B cell (primary cell): ENCODE data around the gene NRXN2. TPM values are rescaled to one million over a fixed set of nuclear protein-coding genes. Genes with fewer than 3 reads are reported as not detected.

Source experiments
- ATAC-seq: fragments of 200-7000 bp; cut with Tn5 transposase; one replicate; pipeline ENCODE4 v1.10.0; 2021; ENCODE audit warnings: low read depth, mild to moderate bottlenecking, moderate number of reproducible peaks, moderate library complexity
- CTCF ChIA-PET: fragments of 350-600 bp; sonication (Branson Sonifier 250); formaldehyde crosslinking; loops from one replicate; lab custom pipeline; 2021; ENCODE audit warnings: antibody characterized with exemption, inconsistent platforms; lab: Charles Lee
- POLR2A ChIA-PET: fragments of 350-600 bp; sonication (Branson Sonifier 250); formaldehyde crosslinking; loops from one replicate; lab custom pipeline; 2021; ENCODE audit warnings: antibody characterized with exemption; lab: Charles Lee
- DNase-seq: peaks from one replicate; pipeline ENCODE4 v3.0.0; 2013
- H2AFZ ChIP-seq: 2 replicates; pipeline ENCODE4 v1.6.1; 2012; ENCODE audit warnings: mild to moderate bottlenecking, low read depth, low read length; ENCODE audit not compliant: insufficient read depth, poor library complexity, severe bottlenecking
- H3K27ac ChIP-seq, 2 donors: 1 replicate in 1 of 2; 2 replicates in 1 of 2; pipeline ENCODE4 v1.5.1; 2012 to 2013; ENCODE audit warnings: low read length in 2 of 2, mild to moderate bottlenecking in 2 of 2, moderate library complexity in 1 of 2
- H3K27me3 ChIP-seq, 4 experiments: fragments of 200-600 bp in 1 of 4; sonication (generic) in 1 of 4; replicated peaks in 1 of 4; 1 replicate in 2 of 4; 2 replicates in 2 of 4; pipeline versions ENCODE4 v1.6.1 to v1.7.0; 2013 to 2016; ENCODE audit warnings: low read length in 3 of 4, mild to moderate bottlenecking in 2 of 4, mixed read lengths in 1 of 4, moderate library complexity in 1 of 4; ENCODE audit not compliant: insufficient read depth in 4 of 4, control insufficient read depth in 3 of 4; ENCODE audit errors: control extremely low read depth in 1 of 4
- H3K36me3 ChIP-seq, 2 experiments: replicated peaks in 1 of 2; 1 replicate in 1 of 2; 2 replicates in 1 of 2; pipeline versions ENCODE4 v1.6.1 to v1.7.1; 2013; ENCODE audit warnings: low read length in 1 of 2; ENCODE audit not compliant: insufficient read depth in 2 of 2, control insufficient read depth in 1 of 2; ENCODE audit errors: control extremely low read depth in 1 of 2, extremely low read depth in 1 of 2
- H3K4me1 ChIP-seq, 2 donors: fragments of 200-600 bp in 1 of 2; sonication (generic) in 1 of 2; 1 replicate in 1 of 2; 2 replicates in 1 of 2; pipeline versions ENCODE4 v1.5.1 to v1.6.1; 2013 to 2017; ENCODE audit warnings: low read length in 2 of 2; ENCODE audit not compliant: control insufficient read depth in 2 of 2, insufficient read depth in 2 of 2
- H3K4me2 ChIP-seq: replicated peaks from 2 replicates; pipeline ENCODE3; 2012; ENCODE audit warnings: mild to moderate bottlenecking, low read depth, low read length; ENCODE audit not compliant: poor library complexity, severe bottlenecking
- H3K4me3 ChIP-seq, 5 experiments: fragments of 200-600 bp in 1 of 5; sonication (generic) in 1 of 5; 1 replicate in 3 of 5; 2 replicates in 2 of 5; pipeline versions ENCODE4 v1.5.1 to v1.7.0; 2011 to 2016; ENCODE audit warnings: low read length in 4 of 5, mild to moderate bottlenecking in 4 of 5, low read depth in 2 of 5, control low read depth in 1 of 5, moderate library complexity in 1 of 5; ENCODE audit not compliant: insufficient read depth in 1 of 5; ENCODE audit errors: control extremely low read depth in 1 of 5, extremely low read depth in 1 of 5
- H3K79me2 ChIP-seq: fragments of 200-600 bp; sonication (generic); one replicate; pipeline ENCODE4 v1.6.0; 2016; ENCODE audit warnings: low read length; ENCODE audit not compliant: control insufficient read depth, insufficient read depth
- H3K9ac ChIP-seq: fragments of 200-600 bp; sonication (generic); 2 replicates; pipeline ENCODE4 v1.6.1; 2017; ENCODE audit warnings: mild to moderate bottlenecking, low read length, moderate library complexity
- H3K9me3 ChIP-seq, 3 donors: one replicate each; pipeline versions ENCODE4 v1.6.1 to v1.7.1; 2013; ENCODE audit warnings: low read length in 2 of 3; ENCODE audit not compliant: control insufficient read depth in 2 of 3, insufficient read depth in 1 of 3; ENCODE audit errors: control extremely low read depth in 1 of 3
- H4K20me1 ChIP-seq: 2 replicates; pipeline ENCODE4 v1.6.0; 2012; ENCODE audit warnings: mild to moderate bottlenecking, low read length; ENCODE audit not compliant: insufficient read depth, control insufficient read depth, poor library complexity, severe bottlenecking
- H3K27ac Mint-ChIP-seq: one replicate; pipeline ENCODE4 v1.8.0; 2021; ENCODE audit warnings: mixed read lengths
- H3K27me3 Mint-ChIP-seq: one replicate; pipeline ENCODE4 v1.8.0; 2021; ENCODE audit warnings: mixed read lengths
- H3K4me1 Mint-ChIP-seq: one replicate; pipeline ENCODE4 v1.8.0; 2021; ENCODE audit warnings: mixed read lengths
- H3K4me3 Mint-ChIP-seq: one replicate; pipeline ENCODE4 v1.8.0; 2021; ENCODE audit warnings: mixed read lengths
- H3K9me3 Mint-ChIP-seq: one replicate; pipeline ENCODE4 v1.8.0; 2022; ENCODE audit warnings: mixed read lengths; ENCODE audit not compliant: insufficient read depth
- EZH2 ChIP-seq: IDR thresholded peaks from 2 replicates; pipeline ENCODE4 v1.6.1; 2012; ENCODE audit warnings: borderline replicate concordance, low read depth, mild to moderate bottlenecking, moderate library complexity, low read length; ENCODE audit not compliant: insufficient read depth, poor library complexity, severe bottlenecking
- WGBS: methylation state at CpG from one replicate; pipeline ENCODE4 v1.1.5; 2013; ENCODE audit warnings: missing lambda C conversion rate; ENCODE audit not compliant: insufficient coverage; 5-methylcytosine and 5-hydroxymethylcytosine counted together
- intact Hi-C: fragments of 100-400 bp; cut with micrococcal nuclease; formaldehyde crosslinking; loops from one replicate; pipeline ENCODE4 v1.10.0; 2022
- polyA plus RNA-seq: library from polyadenylated mRNA; depleted of rRNA; stranded (reverse); fragments of >200 nt; gene quantifications from 2 replicates; pipeline ENCODE4 v1.2.3, GENCODE V29; 2012
- total RNA-seq, 2 donors: library from RNA; stranded (reverse); fragments of 120-200 nt in 1 of 2; gene quantifications; 1 replicate in 1 of 2; 2 replicates in 1 of 2; pipeline versions ENCODE4 v1.2.3 to v1.2.4, GENCODE V29; 2013 to 2022
- TF ChIP-seq, protein P1 (sequence below): fragments of 200-600 bp; IDR thresholded peaks from one replicate; pipeline ENCODE4 v1.8.0; 2022; ENCODE audit warnings: antibody characterized with exemption, mild to moderate bottlenecking

Gene NRXN2
- total and polyA plus RNA-seq, 2 donors (not counting 1 experiment from before 2014, with no cell fraction given): 0.01 to 0.52 TPM

DNA sequence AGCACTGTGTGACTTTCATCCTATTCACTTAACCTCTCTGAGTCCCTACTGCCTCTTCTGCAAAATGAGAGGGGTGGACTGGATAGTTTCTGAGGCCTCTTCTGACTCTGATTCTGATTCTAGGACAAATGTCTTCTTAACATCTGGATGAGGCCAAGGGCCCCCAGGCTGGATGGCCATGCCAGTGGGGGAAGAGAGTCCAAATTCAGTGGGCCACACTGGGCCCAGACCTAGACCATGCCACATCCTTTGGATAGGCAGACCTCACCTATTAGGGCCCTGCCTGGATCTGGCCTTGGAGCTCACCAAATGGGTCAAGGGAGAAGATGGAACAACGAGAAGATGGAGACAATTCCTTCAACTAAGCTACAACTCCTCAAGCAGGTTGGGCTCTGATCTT is 24.6 kb downstream of the NRXN2 start:
- no peak overlapping the region for H3K27ac ChIP-seq
- ATAC-seq (no peak), DNase-seq (no peak)
- no peak overlapping the region for H3K9ac ChIP-seq
- peaks cover 11 to 20% of the 10 kb centered on the region in 2 donors for H3K4me1 ChIP-seq
- no peaks in the 10 kb centered on the region for H3K9me3 ChIP-seq
- intact Hi-C loops: no loop called here
- Mint-ChIP-seq H3K27ac (no peak overlapping the region), H3K4me1 (peaks cover 19% of the 10 kb centered on the region), H3K27me3 (peaks cover 25% of the 10 kb centered on the region), H3K4me3 (no peak overlapping the region), H3K9me3 (no peaks in the 10 kb centered on the region)
- no peak for TF ChIP-seq EZH2
- TF ChIP-seq, protein P1, sequence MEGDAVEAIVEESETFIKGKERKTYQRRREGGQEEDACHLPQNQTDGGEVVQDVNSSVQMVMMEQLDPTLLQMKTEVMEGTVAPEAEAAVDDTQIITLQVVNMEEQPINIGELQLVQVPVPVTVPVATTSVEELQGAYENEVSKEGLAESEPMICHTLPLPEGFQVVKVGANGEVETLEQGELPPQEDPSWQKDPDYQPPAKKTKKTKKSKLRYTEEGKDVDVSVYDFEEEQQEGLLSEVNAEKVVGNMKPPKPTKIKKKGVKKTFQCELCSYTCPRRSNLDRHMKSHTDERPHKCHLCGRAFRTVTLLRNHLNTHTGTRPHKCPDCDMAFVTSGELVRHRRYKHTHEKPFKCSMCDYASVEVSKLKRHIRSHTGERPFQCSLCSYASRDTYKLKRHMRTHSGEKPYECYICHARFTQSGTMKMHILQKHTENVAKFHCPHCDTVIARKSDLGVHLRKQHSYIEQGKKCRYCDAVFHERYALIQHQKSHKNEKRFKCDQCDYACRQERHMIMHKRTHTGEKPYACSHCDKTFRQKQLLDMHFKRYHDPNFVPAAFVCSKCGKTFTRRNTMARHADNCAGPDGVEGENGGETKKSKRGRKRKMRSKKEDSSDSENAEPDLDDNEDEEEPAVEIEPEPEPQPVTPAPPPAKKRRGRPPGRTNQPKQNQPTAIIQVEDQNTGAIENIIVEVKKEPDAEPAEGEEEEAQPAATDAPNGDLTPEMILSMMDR: no peak
- no peaks in the 10 kb centered on the region for H4K20me1 ChIP-seq
- H3K4me3 ChIP-seq: no peak overlapping the region
- ChIA-PET CTCF (interaction anchor here (2.6 kb wide), 1 partner anchor 10 kb away, joined by 23 read pairs; no protein-coding TSS in a partner anchor), POLR2A (interaction anchor here (0.7 kb wide), 1 partner anchor 10 kb away, joined by 4 read pairs; no protein-coding TSS in a partner anchor)
- WGBS: no CpG with 5 or more reads among the region's 1 CpG
- H3K27me3 ChIP-seq: peaks cover 0 to 5% (median 2%) of the 10 kb centered on the region in 4 experiments
- H3K79me2 ChIP-seq: no peaks in the 10 kb centered on the region
- no peaks in the 10 kb centered on the region for H3K36me3 ChIP-seq
- H3K4me2 ChIP-seq: no peak overlapping the region
- H2AFZ ChIP-seq: no peak overlapping the region

DNA sequence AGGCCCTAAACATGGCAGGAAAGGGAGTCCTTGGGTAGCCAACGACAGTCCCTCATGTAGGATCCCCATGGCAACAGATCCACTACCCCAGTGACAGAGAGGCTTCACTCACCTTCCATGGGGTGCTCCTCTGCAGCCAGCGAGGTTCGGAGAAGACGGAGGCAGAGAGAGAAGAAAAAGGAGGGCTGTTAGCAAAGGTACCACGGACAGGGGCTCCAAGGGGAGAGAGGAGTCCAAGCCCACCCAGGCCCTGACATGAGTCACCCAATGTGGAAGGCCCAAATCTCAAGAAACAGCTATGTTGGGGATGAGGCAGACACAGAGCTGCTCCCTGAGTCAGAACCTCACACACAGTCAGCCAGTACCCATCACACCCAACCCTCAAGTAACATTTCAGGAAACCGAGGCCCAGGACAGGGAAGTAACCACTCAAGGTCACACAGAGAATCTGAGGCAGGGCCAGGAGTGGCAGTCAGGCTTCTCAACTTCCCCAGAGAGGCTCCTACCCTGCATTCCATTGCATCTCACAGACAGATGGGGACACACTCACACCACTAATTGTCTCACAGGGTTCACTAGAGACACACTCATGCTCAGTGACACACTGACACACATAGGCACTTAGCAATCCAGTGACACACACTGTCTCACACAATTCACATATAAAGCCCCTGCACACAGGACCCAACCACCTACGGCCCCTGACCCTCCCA is 25.2 kb downstream of the NRXN2 start:
- H3K4me3 Mint-ChIP-seq: no peak overlapping the region
- Histone ChIP-seq H2AFZ (no peak overlapping the region), H3K9me3 (no peaks in the 10 kb centered on the region), H3K27ac (no peak overlapping the region), H3K9ac (no peak overlapping the region), H3K36me3 (no peaks in the 10 kb centered on the region), H3K4me2 (no peak overlapping the region), H3K4me3 (no peak overlapping the region), H4K20me1 (no peaks in the 10 kb centered on the region), H3K27me3 (peaks cover 0 to 10% (median 4%) of the 10 kb centered on the region in 4 experiments), H3K4me1 (peaks cover 16 to 25% of the 10 kb centered on the region in 2 donors), H3K79me2 (no peaks in the 10 kb centered on the region)
- H3K27me3 Mint-ChIP-seq: peaks cover 22% of the 10 kb centered on the region
- no peak for TF ChIP-seq EZH2
- TF ChIP-seq, protein P1: no peak
- H3K27ac Mint-ChIP-seq: no peak overlapping the region
- H3K4me1 Mint-ChIP-seq: peaks cover 21% of the 10 kb centered on the region
- WGBS: 85% methylated on average over 6 of the region's 7 CpGs
- intact Hi-C loops: no loop called here
- CTCF ChIA-PET: interaction anchor here (0.9 to 2.6 kb wide), 2 partner anchors 9 kb away, joined by 3 to 23 read pairs; no protein-coding TSS in a partner anchor
- H3K9me3 Mint-ChIP-seq: no peaks in the 10 kb centered on the region
- ATAC-seq: no peak
- DNase-seq: no peak
- POLR2A ChIA-PET: interaction anchor here (0.7 kb wide), 1 partner anchor 11 kb away, joined by 4 read pairs; no protein-coding TSS in a partner anchor
